Uterus (tissue), 2 donors: ENCODE results near the gene A2M.

Experiments
- POLR2A ChIP-seq, 2 donors: fragments of 450-650 bp; IDR thresholded peaks; one replicate each; pipeline ENCODE4 v1.6.1; 2016; ENCODE audit warnings: antibody characterized with exemption in 2 of 2, mild to moderate bottlenecking in 1 of 2, moderate library complexity in 1 of 2
- TF ChIP-seq, protein P1 (sequence below), 4 experiments: fragments of 200-600 bp in 2 of 4; fragments of 450-650 bp in 2 of 4; sonication (generic) in 2 of 4; IDR thresholded peaks; one replicate each; pipeline ENCODE4 v1.5.1; 2016 to 2019; ENCODE audit warnings: antibody characterized with exemption in 4 of 4, mild to moderate bottlenecking in 2 of 4, moderate library complexity in 1 of 4

GRCh38 chr12:9036227-9036626 is 79.5 kb downstream of the A2M start:
- no peak for TF ChIP-seq POLR2A (IDR thresholded peaks at IDR 0.05)
- TF ChIP-seq, protein P1, sequence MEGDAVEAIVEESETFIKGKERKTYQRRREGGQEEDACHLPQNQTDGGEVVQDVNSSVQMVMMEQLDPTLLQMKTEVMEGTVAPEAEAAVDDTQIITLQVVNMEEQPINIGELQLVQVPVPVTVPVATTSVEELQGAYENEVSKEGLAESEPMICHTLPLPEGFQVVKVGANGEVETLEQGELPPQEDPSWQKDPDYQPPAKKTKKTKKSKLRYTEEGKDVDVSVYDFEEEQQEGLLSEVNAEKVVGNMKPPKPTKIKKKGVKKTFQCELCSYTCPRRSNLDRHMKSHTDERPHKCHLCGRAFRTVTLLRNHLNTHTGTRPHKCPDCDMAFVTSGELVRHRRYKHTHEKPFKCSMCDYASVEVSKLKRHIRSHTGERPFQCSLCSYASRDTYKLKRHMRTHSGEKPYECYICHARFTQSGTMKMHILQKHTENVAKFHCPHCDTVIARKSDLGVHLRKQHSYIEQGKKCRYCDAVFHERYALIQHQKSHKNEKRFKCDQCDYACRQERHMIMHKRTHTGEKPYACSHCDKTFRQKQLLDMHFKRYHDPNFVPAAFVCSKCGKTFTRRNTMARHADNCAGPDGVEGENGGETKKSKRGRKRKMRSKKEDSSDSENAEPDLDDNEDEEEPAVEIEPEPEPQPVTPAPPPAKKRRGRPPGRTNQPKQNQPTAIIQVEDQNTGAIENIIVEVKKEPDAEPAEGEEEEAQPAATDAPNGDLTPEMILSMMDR (IDR thresholded peaks at IDR 0.05) = no peak
